ENCODE data around the gene NHERF2.

Gene NHERF2

DNA sequence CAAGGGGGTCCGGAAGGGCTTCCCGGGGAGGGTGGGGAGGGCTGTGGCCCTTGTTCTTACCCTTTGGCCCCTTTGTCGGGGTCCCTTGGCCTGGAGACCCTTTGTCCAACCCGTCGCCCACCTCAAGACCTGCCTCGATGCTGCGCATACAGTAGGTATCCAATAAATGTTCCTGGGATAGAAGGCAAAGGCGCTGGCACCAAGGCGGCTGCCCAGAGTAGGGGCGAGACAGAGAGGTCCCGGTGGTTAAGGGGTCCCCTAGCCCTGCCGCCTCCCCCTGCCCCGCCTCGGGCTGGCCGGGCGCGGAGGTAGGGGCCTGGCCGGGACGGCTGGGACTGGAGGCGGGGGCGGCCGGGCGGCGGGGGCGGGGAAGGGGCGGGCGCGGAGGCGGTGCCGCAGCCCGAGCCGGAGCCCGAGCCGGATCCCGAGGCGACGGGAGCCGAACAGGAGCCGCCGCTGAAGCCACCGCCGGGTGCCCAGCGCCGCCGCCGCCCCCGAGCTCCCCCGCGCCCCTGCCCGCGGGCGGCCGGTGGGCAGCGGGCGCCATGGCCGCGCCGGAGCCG is at the start of gene NHERF2:
Gene NHERF2, plus strand, starts transcription at position 442 of the 563 bp plus-strand sequence. Its CDS starts 104 bp downstream, at position 546.
- DNase-seq (ENCODE audit: low read depth in 3 of 3): no peak

DNA sequence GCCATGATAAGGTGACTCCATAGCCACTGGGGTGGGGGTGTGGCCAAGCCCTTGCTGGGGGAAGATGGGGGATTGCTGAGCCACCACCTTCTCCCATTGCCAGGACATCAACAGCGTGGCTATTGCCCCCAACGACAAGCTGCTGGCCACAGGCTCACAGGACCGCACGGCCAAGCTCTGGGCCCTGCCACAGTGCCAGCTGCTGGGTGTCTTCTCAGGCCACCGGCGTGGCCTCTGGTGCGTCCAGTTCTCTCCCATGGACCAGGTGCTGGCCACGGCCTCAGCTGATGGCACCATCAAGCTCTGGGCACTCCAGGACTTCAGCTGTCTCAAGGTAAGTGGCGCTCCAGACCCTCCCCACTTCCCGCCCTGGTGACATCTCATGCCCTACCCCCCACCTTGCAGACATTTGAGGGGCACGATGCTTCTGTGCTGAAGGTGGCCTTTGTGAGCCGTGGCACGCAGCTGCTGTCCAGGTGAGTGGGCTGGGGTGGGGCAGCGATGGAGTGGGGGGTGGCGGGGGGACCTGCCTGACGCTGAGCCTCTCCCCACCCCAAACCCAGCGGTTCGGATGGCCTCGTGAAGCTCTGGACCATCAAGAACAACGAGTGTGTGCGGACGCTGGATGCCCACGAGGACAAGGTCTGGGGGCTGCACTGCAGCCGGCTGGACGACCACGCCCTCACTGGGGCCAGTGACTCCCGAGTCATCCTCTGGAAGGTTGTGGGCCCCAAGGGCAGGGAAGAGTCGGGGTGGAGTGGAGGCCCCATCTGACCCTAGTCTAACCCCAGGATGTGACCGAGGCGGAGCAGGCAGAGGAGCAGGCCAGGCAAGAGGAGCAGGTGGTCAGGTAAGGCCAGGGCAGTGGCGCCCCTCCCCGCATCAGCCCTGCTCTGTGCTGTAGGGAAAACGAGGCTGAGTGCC is 49.5 kb upstream of the NHERF2 start:
- DNase-seq (ENCODE audit: low read depth in 3 of 3): no peak

DNA sequence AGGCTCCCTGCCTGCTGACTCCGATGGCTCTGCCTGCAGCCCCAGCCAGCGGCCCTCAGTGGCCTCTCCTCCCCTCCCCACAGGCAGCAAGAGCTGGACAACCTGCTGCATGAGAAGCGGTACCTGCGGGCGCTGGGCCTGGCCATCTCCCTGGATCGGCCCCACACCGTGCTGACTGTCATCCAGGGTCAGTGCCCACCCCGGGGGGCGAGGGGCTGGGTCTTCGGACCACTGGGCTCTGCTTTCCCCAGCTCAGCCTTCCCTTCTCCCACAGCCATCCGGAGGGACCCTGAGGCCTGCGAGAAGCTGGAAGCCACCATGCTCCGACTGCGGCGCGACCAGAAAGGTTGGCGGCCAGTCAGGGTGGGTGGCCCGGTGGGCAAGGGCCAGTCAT is 48.8 kb upstream of the NHERF2 start:
- DNase-seq (ENCODE audit: low read depth in 3 of 3): no peak

DNA sequence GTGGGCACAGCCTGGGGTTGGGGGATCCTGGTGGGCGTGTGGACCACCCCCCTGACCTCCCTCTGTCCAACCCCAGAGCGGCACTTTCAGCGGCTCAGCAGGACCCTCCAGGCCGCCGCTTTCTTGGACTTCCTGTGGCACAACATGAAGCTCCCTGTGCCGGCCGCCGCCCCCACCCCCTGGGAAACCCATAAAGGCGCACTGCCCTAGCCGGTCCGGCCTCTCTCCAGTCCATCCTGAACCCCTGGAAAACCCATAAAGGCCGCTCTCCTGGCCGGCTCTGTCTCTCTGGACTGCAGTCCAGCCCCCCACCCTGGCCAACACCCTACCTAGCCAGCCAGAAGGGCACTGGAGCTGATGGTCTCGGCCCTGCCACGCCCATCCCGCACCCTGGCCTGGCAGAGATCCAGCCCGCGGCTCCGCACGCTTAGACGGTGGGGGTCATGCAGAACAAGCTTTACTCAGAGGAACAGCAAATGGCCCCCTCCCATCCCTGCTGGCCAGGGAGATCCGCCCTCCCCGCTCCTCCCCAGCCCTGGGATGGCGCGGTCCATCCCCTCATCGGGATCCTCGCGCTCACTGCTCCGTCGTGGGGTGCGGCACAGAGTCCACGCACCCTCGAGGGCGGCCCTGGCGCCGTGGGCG is 48.1 kb upstream of the NHERF2 start:
- DNase-seq (ENCODE audit: low read depth in 3 of 3): no peak

DNA sequence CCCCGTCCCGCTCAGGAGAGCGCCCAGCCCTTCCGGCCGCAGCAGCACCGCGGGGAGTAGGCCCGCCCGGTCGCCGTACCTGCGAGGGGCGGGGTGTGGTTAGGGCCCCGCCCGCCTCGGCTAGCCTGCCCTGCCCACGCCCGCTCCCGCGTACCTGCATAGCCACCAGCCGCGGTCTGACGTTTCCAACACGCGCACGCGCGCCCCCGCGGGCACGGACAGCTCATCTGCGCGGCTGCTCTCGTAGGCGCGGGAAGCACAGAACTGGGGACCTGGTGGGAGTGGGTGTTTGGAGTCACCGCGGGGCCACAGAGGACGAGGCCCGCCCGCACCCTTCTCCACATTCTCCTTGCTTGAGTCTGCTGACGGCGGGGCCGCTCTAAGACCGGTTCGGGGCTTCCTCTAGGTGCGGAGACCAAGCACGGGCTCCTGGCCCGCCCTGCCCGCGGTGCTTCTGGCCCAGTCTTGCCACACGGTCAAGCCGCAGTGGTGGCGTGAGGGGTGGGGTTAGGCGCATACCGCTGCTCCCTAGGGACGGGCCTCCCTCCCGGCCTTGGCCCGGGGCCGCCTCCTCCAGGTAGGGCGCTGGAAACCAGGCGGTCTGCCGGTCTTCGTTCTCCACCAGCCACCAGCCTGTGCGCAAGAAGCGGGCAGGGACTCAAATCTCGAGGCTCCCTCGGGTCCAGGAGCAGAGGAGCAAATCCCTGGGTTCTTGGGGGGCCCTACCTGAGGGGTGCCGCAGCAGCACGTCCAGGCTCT is 47.3 kb upstream of the NHERF2 start:
- DNase-seq (ENCODE audit: low read depth in 3 of 3): peak in 1 of 3 experiments; percentile 40

DNA sequence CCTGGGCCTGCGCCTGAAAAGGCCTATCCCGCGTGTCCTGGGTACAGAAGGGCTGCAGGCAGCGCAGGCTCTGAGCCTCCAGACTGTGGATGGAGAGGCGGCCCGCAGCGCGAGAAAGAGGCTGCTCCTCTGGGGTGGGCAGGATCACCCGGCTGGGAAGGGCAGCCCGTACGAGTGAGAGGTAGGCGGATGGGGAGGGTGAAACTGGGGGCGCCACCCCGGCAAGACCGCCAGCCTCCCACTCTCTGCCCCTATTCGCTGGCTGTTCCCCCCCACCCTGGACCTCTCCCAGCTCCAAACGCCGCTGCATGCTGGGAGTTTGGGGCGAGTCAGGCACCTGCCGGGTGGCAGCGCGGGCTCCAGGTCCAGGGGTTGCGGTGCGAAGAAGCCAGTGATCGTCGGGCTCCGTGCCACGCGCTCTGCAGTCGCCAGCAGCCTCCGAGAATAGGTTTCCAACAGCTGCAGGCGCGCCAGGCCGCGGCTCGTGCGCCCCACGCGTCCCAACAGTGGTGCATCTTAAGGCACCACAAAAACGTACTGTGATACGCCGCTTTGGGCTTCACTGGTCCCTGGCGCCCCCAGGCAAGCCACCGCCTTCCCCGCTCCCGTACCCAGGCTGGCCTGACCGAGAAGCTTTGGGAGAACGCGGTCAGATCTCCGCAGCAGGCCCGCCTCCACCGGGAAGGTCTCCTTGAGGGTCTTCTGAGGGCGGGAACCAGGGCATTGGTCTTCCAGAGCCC is 46.5 kb upstream of the NHERF2 start:
- DNase-seq (ENCODE audit: low read depth in 3 of 3): no peak

DNA sequence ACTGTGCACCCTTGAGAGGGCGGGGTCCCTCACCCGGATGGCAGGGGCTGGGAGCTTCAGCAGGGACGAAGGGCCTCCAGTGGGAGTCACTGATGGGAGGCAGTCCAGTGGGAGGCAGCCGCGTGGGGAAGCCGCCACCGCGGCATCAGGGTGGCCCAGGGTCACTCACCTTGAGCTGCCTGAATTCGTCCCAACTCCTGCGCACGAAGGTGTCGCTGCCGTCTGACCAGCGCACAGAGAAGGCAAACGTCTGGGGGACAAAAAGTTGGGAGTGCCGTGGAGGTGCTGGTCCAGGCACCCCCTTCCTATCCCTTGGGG is 46.0 kb upstream of the NHERF2 start:
- DNase-seq (ENCODE audit: low read depth in 3 of 3): no peak

DNA sequence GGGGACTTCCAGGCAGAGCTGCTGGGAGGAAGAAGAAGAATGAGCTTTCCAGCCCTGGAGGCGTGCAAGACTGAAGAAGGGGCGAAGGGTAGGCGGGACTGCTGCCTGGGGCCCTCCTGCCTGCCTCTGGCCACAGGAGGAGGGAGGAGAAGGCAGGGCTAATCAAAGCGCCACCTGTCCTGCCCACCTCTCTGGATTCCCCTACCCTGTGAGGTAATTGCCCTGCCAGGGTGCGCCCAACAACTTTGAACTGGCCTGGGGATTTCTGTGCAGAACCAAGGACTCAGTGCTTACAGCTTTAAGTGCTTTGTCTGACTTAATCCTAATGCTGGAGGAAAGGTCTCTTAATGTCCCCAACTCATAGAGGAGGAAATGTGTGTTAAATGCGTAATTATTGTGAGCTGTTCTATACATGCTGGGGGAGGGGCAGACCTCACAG is 45.3 kb upstream of the NHERF2 start, which contains the start of gene NOXO1:
Gene NOXO1, minus strand, starts transcription at position 72 of the 439 bp plus-strand sequence. CDS start 290 bp downstream, outside the sequence.
- DNase-seq (ENCODE audit: low read depth in 3 of 3): no peak

DNA sequence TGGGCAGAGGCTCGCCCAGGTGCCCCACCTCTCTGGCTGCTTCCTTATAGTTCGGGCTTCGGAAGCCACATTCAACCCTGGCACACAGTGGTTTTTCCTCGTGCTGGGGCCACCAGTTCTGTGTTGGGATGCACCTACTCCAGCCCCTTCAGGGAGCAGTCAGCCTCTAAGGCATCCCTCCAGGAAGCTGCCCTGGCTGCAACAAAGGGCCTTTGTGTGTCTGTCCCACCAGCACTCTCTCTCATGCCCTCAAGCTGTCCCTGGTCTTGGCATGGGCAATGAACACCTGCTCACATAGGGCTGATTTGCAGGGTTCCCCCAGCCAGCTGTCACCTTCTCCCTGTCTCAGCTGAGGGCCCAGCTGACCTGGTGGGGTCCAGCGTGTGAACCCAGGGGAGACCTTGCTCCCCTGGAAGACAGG is 44.7 kb upstream of the NHERF2 start:
- no peak for DNase-seq (ENCODE audit: low read depth in 3 of 3)

DNA sequence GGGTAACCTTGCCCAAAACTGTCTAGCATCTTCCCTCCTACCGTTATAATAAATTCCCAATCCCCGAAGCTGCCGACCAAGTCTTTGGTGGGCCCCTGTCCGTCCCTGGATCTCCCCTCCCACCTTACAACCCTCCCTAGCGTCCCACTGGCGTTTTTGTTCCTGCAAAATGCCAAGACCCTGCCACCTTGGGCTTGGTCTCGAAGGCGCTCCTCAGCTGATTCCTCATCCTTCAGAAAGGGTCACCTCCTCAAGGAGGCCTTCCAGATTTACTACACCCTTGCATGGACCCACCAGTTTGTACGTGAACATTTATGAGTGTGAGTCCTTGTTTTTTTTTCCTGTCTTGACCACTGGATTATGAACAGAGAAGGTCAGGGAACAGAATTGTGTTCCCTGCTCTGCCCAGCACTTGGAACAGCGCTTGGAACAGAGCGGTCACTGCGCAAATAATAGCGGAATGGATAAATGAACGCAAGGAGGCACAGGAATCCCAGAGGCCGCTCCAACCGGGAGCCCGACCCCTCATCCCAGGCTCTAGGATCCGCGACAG is 43.6 kb upstream of the NHERF2 start:
- DNase-seq (ENCODE audit: low read depth in 3 of 3): no peak

DNA sequence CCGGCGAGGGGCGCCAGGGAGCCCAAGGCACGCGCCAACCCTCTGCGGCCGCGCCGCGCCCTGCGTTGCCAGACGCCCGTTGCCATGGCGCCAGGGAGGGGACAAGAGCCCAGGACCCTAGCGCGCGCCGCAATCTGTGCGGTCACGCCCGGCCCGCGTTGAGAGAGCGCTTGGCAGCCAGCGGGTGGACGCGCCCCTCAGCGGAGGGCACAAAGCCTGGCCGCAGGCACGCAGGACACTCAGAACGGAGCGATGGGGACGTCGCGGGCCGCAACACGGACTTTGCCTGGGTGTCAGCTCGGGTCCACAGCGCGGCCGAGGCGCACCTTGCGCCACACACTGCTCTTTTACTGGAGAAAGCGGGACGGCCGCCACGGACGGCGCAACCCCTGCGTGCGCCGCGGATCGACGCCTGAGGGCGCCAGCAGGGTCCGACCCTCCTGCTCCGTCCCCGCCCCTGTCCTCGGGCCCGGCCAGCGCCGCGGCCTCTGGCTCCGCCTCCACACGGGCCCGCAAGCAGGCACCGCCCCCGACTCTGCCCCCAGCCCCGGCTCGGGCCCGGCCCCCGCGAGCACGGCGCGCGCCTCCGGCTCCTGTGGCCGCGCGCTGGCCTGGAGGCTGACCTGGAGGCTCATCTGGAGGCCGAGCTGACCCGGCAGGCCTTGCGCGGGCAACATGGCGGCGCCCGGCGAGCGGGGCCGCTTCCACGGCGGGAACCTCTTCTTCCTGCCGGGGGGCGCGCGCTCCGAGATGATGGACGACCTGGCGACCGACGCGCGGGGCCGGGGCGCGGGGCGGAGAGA is 43.0 kb upstream of the NHERF2 start, which contains the start of gene GFER:
Gene GFER, plus strand, starts transcription at position 650 of the 803 bp plus-strand sequence. Its CDS starts 26 bp downstream, at position 676.
- peak in 1 of 3 experiments; percentile 37 for DNase-seq (ENCODE audit: low read depth in 3 of 3)

DNA sequence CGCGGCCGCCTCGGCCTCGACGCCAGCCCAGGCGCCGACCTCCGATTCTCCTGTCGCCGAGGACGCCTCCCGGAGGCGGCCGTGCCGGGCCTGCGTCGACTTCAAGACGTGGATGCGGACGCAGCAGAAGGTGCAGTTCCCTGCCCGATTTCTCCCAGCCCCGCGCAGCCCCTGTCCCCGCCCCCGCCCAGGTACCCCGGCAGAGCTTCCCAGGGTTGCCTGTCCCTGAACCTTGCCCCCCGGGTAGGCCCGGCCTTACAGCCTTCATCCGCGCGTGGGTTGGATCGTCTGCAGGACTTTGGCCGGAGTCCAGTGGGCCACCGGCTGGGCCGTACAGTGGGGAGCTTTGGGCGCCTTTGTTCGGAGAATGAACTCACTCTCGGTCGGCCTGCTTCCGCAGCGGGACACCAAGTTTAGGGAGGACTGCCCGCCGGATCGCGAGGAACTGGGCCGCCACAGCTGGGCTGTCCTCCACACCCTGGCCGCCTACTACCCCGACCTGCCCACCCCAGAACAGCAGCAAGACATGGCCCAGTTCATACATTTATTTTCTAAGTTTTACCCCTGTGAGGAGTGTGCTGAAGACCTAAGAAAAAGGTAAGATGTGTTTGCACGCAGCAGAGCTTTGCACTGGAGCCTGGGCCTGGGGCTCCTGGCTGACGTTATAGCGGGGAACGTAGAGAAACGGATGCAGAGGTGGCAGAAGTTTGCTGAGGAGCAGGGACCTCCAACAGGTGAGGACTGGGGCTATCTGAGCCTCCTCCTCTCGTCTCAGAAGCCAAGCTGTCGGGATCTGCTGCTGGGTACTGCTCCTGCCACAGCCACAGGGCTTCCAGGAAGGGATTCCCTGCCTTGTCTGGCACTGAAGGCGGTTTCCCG is 42.1 kb upstream of the NHERF2 start:
- DNase-seq (ENCODE audit: low read depth in 3 of 3): no peak

DNA sequence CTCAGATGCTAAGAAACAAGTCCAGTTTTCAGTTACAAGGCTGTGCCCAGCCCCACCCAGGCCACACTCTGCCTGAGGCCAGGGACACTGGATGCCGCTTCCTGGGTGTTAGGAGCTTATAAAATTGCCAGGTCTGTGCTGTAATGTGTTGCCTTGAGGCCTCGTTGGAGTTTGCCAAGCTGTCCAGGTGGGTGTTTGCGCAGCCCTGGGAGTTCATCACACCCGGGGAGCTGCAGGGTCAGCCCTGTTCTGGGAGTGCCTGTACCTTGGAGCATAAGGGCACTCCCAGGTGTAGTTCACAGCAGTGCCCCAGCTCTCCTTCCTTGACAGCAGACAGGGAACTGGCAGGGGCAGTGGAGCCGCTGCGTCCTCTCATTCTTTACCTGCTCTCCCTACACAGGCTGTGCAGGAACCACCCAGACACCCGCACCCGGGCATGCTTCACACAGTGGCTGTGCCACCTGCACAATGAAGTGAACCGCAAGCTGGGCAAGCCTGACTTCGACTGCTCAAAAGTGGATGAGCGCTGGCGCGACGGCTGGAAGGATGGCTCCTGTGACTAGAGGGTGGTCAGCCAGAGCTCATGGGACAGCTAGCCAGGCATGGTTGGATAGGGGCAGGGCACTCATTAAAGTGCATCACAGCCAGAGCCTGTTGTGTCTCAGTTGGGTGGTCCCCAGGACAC is 41.1 kb upstream of the NHERF2 start:
- no peak for DNase-seq (ENCODE audit: low read depth in 3 of 3)

DNA sequence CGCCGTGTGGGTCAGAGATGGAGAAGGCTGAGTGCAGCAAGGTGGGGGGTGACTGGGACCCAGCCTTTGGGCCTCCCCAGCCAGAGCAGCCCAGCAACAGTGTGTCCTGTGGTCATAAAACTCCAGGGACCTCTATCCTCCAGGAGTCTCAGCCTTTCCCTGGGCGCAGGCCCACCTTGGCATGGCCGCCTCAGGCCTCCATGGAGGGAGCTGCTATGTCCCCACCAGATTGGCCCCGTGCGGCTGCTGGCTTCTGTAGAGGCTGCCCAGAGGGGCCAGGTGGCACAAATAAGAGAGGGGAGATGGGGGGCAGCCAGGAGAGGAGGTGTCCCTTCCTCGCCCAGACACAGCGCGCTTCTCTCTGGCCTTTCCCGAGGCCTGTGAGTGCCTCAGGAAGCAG is 39.5 kb upstream of the NHERF2 start:
- DNase-seq (ENCODE audit: low read depth in 3 of 3): no peak

DNA sequence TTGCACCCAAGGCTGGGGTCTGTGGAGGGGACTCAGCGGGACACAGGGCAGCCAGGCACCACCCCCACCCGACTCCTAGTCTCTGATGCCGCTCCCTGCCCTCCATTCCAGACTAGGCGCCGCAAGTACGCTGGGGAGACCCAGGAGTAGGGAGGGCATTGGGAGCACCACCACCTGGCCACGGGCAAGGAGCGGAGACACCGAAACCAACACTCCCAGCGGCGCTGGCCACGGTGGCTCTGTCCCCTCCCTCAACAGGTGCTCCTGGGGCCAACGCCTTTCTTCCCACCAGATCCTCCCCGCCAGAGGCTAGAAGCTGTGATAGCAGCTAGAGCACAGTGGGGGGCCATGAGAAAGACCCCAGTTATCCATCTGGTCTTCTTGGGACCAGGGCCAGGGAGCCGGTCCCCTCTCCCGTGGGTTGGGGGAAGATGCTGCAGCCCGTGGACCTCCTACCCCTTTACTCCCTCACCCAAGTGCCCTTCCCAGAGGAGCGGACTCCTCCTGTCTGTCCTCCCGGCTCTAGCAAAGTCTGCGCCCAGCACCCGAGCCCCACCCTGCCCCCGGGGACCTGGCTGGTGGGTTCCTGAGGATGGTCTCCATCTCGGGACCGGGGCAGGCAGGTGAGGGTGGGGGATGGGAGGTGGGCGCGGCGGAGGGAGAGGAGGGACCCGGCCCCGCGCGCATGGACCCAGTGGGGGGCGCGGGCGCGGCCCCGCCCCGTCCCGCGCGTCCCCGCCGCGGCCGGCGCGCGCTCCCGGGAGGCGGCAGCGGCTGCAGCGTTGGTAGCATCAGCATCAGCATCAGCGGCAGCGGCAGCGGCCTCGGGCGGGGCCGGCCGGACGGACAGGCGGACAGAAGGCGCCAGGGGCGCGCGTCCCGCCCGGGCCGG is 37.2 kb upstream of the NHERF2 start, which contains the start of gene SYNGR3:
Gene SYNGR3, plus strand, starts transcription at position 762 of the 892 bp plus-strand sequence. CDS start 133 bp downstream, outside the sequence.
- DNase-seq (ENCODE audit: low read depth in 3 of 3): no peak

DNA sequence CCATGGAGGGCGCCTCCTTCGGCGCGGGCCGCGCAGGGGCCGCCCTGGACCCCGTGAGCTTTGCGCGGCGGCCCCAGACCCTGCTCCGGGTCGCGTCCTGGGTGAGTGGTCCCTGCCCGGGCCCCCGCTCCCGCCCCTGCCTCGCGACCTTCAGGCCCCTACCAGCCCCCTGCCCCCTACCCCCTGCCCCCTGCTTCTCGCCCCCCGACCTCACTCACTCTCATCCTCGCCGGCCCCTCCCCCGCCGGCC is 36.7 kb upstream of the NHERF2 start:
- DNase-seq (ENCODE audit: low read depth in 3 of 3): no peak

DNA sequence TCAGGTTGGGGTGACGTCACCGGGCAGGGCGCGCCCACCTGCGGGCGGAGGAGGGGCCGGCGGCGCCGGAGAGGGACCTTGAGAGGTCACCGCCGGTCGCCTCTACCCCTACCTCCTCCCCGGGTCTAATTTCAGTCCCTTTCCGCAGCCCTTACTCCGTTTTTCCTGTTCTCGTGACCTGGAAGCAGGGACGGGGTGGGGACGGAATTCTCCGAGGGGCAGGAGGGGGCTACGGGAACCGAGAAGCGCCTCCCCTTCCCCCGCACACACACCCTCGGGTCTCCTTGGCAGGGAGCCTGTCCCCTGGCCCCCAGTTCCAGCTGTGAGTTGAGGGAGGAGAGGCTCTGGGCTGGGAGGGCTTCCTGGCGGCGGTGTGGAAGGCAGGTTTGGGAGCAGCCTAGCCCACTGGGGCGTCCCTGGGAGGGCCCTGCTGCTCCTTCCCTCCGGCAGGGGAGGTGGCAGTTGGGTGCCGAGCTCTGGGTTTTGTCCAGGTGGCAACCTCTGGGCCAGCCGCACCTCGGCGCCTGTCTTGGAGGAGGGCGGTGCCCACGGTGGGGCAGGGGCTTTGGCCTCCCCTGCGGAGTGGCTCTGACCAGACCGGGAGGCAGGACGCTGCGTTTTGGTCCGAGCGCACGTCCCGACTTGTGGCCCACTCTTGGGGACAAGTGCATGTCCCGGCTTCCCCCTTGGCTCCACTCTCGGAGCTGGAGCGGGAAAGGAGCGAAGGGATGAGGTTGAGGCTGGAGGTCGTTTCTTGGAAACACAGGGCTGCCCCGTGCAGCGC is 36.2 kb upstream of the NHERF2 start:
- no peak for DNase-seq (ENCODE audit: low read depth in 3 of 3)
